T-cell (primary cell): ENCODE results near the gene EMC9. TPM values are rescaled to one million over a fixed set of nuclear protein-coding genes. Genes with fewer than 3 reads are reported as not detected.
A peak's percentile ranks its signal among the peaks of the same experiment; 100 is the strongest.

ENCODE experiments used
- ATAC-seq, 4 experiments: fragments of 200-7000 bp in 3 of 4; fragments of 150-1000 bp in 1 of 4; cut with Tn5 transposase; replicated peaks in 1 of 4; 1 replicate in 3 of 4; 2 replicates in 1 of 4; pipeline ENCODE4 v1.10.0; 2021; ENCODE audit warnings: moderate library complexity in 3 of 4, mild to moderate bottlenecking in 2 of 4, moderate number of reproducible peaks in 1 of 4
- CTCF ChIA-PET, 2 donors: fragments of 300-600 bp; sonication (Branson Sonifier 250); formaldehyde crosslinking; loops; one replicate each; lab custom pipeline; 2022; ENCODE audit warnings: antibody characterized with exemption in 2 of 2; lab: Charles Lee
- POLR2A ChIA-PET, 2 donors: fragments of 300-600 bp; sonication (Branson Sonifier 250); formaldehyde crosslinking; loops; one replicate each; lab custom pipeline; 2022; ENCODE audit warnings: antibody characterized with exemption in 2 of 2; lab: Charles Lee
- DNase-seq, 35 experiments: peaks; one replicate each; pipeline versions ENCODE4 v3.0.0 to v3.0.0-alpha.2; 2013 to 2023
- H3K27ac ChIP-seq: one replicate; pipeline ENCODE4 v1.5.1; 2013; ENCODE audit warnings: low read length
- H3K27me3 ChIP-seq, 2 experiments: replicated peaks in 1 of 2; 1 replicate in 1 of 2; 2 replicates in 1 of 2; pipeline versions ENCODE4 v1.6.1 to v1.7.0; 2013; ENCODE audit warnings: low read length in 1 of 2, mixed read lengths in 1 of 2; ENCODE audit not compliant: control insufficient read depth in 2 of 2, insufficient read depth in 2 of 2; ENCODE audit errors: extremely low read depth in 1 of 2
- H3K36me3 ChIP-seq, 2 donors: 1 replicate in 1 of 2; 2 replicates in 1 of 2; pipeline versions ENCODE4 v1.6.1 to v1.7.0; 2013; ENCODE audit warnings: low read length in 1 of 2; ENCODE audit not compliant: control insufficient read depth in 2 of 2, insufficient read depth in 1 of 2; ENCODE audit errors: extremely low read depth in 1 of 2
- H3K4me1 ChIP-seq, 2 experiments: 1 replicate in 1 of 2; 2 replicates in 1 of 2; pipeline versions ENCODE4 v1.6.1 to v1.7.0; 2013; ENCODE audit warnings: low read length in 2 of 2, mixed read lengths in 1 of 2; ENCODE audit not compliant: insufficient read depth in 2 of 2, control insufficient read depth in 1 of 2; ENCODE audit errors: extremely low read depth in 1 of 2
- H3K4me3 ChIP-seq, 2 donors: 1 replicate in 1 of 2; 2 replicates in 1 of 2; pipeline versions ENCODE4 v1.5.1 to v1.7.0; 2013; ENCODE audit warnings: mild to moderate bottlenecking in 2 of 2, low read length in 1 of 2, moderate library complexity in 1 of 2; ENCODE audit not compliant: control insufficient read depth in 1 of 2; ENCODE audit errors: extremely low read depth in 1 of 2
- H3K9me3 ChIP-seq: 2 replicates; pipeline ENCODE4 v1.7.0; 2013
- H3K27ac Mint-ChIP-seq, 2 donors: one replicate each; pipeline ENCODE4 v1.8.0; 2020 to 2021; ENCODE audit warnings: mild to moderate bottlenecking in 2 of 2, mixed read lengths in 2 of 2
- H3K27me3 Mint-ChIP-seq, 2 donors: one replicate each; pipeline ENCODE4 v1.8.0; 2021 to 2022; ENCODE audit warnings: mixed read lengths in 2 of 2
- H3K36me3 Mint-ChIP-seq: one replicate; pipeline ENCODE4 v1.8.0; 2021; ENCODE audit warnings: mixed read lengths
- H3K4me1 Mint-ChIP-seq, 3 donors: one replicate each; pipeline ENCODE4 v1.8.0; 2020 to 2022; ENCODE audit warnings: mixed read lengths in 3 of 3, mild to moderate bottlenecking in 1 of 3
- H3K4me3 Mint-ChIP-seq, 3 donors: one replicate each; pipeline ENCODE4 v1.8.0; 2020 to 2022; ENCODE audit warnings: mild to moderate bottlenecking in 3 of 3, mixed read lengths in 3 of 3, moderate library complexity in 3 of 3
- H3K9me3 Mint-ChIP-seq, 3 donors: one replicate each; pipeline ENCODE4 v1.8.0; 2020 to 2022; ENCODE audit warnings: mixed read lengths in 3 of 3
- WGBS: methylation state at CpG from one replicate; pipeline ENCODE4 v1.1.5; 2013; ENCODE audit warnings: missing lambda C conversion rate; ENCODE audit not compliant: insufficient coverage; 5-methylcytosine and 5-hydroxymethylcytosine counted together
- total RNA-seq, 35 experiments: library from RNA in 6 of 35; stranded (reverse) in 6 of 35; fragments of 120-200 nt in 1 of 35; gene quantifications; one replicate each; pipeline versions ENCODE4 v1.2.1 to v1.2.4 and lab custom pipeline; 2013 to 2026

The EMC9 gene
- total RNA-seq, 5 donors from 2014 or later (not counting 1 experiment from before 2014, with no cell fraction given) = 9.3 to 29.8 (median 20.8) TPM

GRCh38 chr14:24094841-24095270 lies 46.5 kb downstream of the EMC9 start:
- Histone ChIP-seq H3K9me3 (no peaks in the 10 kb centered on the region), H3K27me3 (no peaks in the 10 kb centered on the region), H3K36me3 (peaks cover 10 to 17% of the 10 kb centered on the region in 2 donors), H3K4me1 (peaks cover 5 to 26% of the 10 kb centered on the region in 2 experiments), H3K4me3 (peak overlapping the region; percentile 79 to 92), H3K27ac (peak overlapping the region; percentile 83)
- ATAC-seq (peak in 3 of 4 experiments; percentile 4 to 12 (median 11)), DNase-seq (peak in 3 of 35 experiments; percentile 2 to 24 (median 13))
- no peaks in the 10 kb centered on the region for H3K9me3 Mint-ChIP-seq
- peaks cover 9% of the 10 kb centered on the region for H3K36me3 Mint-ChIP-seq
- peaks cover 28 to 41% (median 38%) of the 10 kb centered on the region in 3 donors for H3K4me1 Mint-ChIP-seq
- no peaks in the 10 kb centered on the region for H3K27me3 Mint-ChIP-seq
- ChIA-PET CTCF (interaction anchor here (0.9 to 7.6 kb wide), 3 partner anchors 14 to 15 kb away, joined by 4 to 96 read pairs (median 11); no protein-coding TSS in a partner anchor), POLR2A (interaction anchor here (0.6 to 1.2 kb wide), 3 partner anchors 14 to 148 kb away, joined by 3 read pairs; partner anchors contain the start of gene TINF2 (in 1 of the 2))
- H3K27ac Mint-ChIP-seq = peak overlapping the region; percentile 98
- 0% methylated on average over 13 of the region's 14 CpGs for WGBS
- H3K4me3 Mint-ChIP-seq = peak overlapping the region; percentile 93 to 97 (median 96)

DNA sequence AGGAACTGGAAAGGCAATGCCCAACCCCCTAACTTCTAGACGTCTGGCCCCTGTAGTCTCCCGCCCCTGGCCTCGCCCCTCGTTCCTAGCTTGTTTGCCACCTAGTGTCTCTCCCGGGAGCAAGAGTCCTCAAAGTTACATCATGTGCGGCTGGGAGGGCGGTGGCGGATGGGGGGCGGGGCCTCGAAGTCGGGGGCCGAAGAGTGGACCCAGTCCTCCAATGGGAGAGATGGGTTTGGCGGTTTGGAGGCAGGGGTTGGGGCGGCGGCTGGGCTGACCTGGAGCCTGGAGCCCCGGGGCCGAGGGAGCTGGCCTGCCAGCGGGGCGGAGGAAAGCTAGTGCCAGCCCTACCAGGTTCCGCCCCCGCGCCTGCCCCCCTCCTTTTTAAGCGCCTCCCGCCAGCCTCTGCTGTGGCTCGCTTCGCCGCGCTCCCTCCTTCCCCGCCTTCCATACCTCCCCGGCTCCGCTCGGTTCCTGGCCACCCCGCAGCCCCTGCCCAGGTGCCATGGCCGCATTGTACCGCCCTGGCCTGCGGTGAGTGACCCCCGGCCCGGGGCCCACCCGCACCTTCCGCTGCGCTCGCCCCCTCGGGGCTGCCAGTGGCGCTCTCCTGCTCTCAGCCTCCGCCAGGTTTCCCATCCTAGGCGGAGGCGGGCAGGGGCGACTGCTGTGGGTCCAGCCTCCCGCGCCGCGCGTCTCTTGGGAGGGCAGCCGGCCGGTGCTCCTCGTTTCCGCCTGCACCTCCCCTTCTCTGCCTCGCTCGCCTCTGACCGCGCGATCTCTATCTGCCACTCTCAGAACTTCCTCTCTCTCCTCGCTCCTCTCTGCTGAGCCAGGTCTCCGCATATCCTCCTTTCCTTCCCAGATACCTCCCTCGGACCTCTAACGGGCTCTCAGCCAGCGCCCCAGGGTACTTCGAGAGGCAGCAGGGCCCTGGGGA lies 47.2 kb downstream of the EMC9 start, which contains the start of gene PCK2:
TSS of gene PCK2 (plus strand) at position 411 of the 940 bp plus-strand sequence. CDS start at position 506, 95 bp downstream.
- peaks cover 10 to 11% of the 10 kb centered on the region in 2 donors for H3K36me3 ChIP-seq
- peak within 1 kb of the TSS; percentile 83 for H3K27ac ChIP-seq
- ChIA-PET POLR2A (interaction anchor here (0.6 to 1.2 kb wide), 4 partner anchors 15 to 148 kb away, joined by 3 to 4 read pairs (median 3); partner anchors contain the start of gene TINF2 (in 1 of the 2)), CTCF (interaction anchor here (1.6 to 7.6 kb wide), 2 partner anchors 14 to 15 kb away, joined by 11 to 96 read pairs; no protein-coding TSS in a partner anchor)
- H3K4me1 Mint-ChIP-seq = peaks cover 28 to 46% (median 39%) of the 10 kb centered on the region in 3 donors
- ATAC-seq = peak; percentile 80 to 82 (median 80)
- no peaks in the 10 kb centered on the region for H3K27me3 ChIP-seq
- peak; percentile 29 to 76 (median 60) for DNase-seq
- peak within 1 kb of the TSS; percentile 79 to 92 for H3K4me3 ChIP-seq
- peak within 1 kb of the TSS; percentile 93 to 97 (median 96) for H3K4me3 Mint-ChIP-seq
- H3K4me1 ChIP-seq = peaks cover 5 to 26% of the 10 kb centered on the region in 2 experiments
- no peaks in the 10 kb centered on the region for H3K9me3 ChIP-seq
- H3K27ac Mint-ChIP-seq = peak within 1 kb of the TSS; percentile 98
- peaks cover 4% of the 10 kb centered on the region for H3K36me3 Mint-ChIP-seq
- H3K9me3 Mint-ChIP-seq = no peaks in the 10 kb centered on the region
- H3K27me3 Mint-ChIP-seq = no peaks in the 10 kb centered on the region
- under 1% methylated on average over 50 of the region's 68 CpGs for WGBS

DNA sequence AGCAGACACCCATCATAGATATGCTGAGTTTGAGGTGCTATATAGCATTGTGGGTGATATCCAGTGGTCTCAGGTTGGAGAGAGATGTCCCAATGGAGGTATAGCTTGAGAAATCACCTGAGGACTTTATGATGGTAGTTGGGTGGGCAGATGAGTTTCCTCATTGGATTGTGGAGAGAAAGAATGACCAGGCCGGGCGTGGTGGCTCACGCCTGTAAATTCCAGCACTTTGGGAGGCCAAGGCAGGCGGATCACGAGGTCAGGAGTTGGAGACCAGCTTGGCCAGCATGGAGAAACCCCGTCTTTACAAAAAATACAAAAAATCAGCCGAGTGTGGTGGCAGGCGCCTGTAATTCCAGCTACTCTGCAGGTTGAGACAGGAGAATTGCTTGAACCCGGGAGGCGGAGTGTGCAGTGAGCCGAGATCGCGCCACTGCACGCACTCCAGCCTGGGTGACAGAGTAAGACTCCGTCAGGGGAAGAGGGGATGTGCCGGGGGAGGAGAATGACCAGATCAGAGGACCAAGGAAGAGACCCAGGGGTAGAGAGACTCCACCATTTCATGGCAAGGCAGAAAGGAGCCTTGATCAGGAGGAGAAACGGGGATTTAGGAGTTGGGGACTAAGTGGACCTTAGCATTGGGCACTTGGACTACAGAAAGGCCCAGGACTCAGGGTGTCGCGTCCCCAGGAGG lies 48.0 kb downstream of the EMC9 start:
- ChIA-PET POLR2A (interaction anchor here in 1 of 2 donors (0.6 to 0.7 kb wide), 3 partner anchors 10 to 790 kb away, joined by 3 to 4 read pairs (median 3); no protein-coding TSS in a partner anchor), CTCF (interaction anchor here in 1 of 2 donors (1.0 to 7.6 kb wide), 2 partner anchors 15 to 21 kb away, joined by 5 to 96 read pairs; partner anchors contain the start of genes DCAF11 and NRL)
- peak overlapping the region; percentile 83 for H3K27ac ChIP-seq
- DNase-seq = no peak
- Mint-ChIP-seq H3K4me3 (peak overlapping the region; percentile 93 to 97 (median 96)), H3K9me3 (no peaks in the 10 kb centered on the region), H3K27me3 (no peaks in the 10 kb centered on the region), H3K36me3 (peaks cover 4% of the 10 kb centered on the region), H3K27ac (peak overlapping the region; percentile 91 to 98), H3K4me1 (peaks cover 28 to 46% (median 39%) of the 10 kb centered on the region in 3 donors)
- no peak for ATAC-seq
- H3K36me3 ChIP-seq = peaks cover 2 to 5% of the 10 kb centered on the region in 2 donors
- H3K4me1 ChIP-seq = peaks cover 5 to 26% of the 10 kb centered on the region in 2 experiments
- H3K9me3 ChIP-seq = no peaks in the 10 kb centered on the region
- WGBS = 89% methylated on average over 18 of the region's 19 CpGs
- no peaks in the 10 kb centered on the region for H3K27me3 ChIP-seq
- H3K4me3 ChIP-seq = peak overlapping the region; percentile 79 to 92

- H3K27me3 ChIP-seq = no peaks in the 10 kb centered on the region
- peaks cover 0 to 2% of the 10 kb centered on the region in 2 donors for H3K36me3 ChIP-seq
- H3K27ac ChIP-seq = no peak overlapping the region
- H3K4me1 Mint-ChIP-seq = peaks cover 28 to 46% (median 39%) of the 10 kb centered on the region in 3 donors
- H3K9me3 ChIP-seq = no peaks in the 10 kb centered on the region
- H3K4me3 Mint-ChIP-seq = peak overlapping the region; percentile 93 to 97 (median 96)
- POLR2A ChIA-PET = interaction anchor here in 1 of 2 donors (0.7 kb wide), 1 partner anchor 790 kb away, joined by 3 read pairs; no protein-coding TSS in a partner anchor
- peaks cover 4% of the 10 kb centered on the region for H3K36me3 Mint-ChIP-seq
- WGBS = 100% methylated on average over 2 of the region's 4 CpGs
- H3K4me3 ChIP-seq = no peak overlapping the region
- CTCF ChIA-PET = interaction anchor here in 1 of 2 donors (1.0 to 7.6 kb wide), 2 partner anchors 16 to 22 kb away, joined by 5 to 96 read pairs; partner anchors contain the start of genes DCAF11 and NRL
- H3K9me3 Mint-ChIP-seq = no peaks in the 10 kb centered on the region
- peak overlapping the region; percentile 91 to 98 for H3K27ac Mint-ChIP-seq
- H3K4me1 ChIP-seq = peaks cover 5 to 26% of the 10 kb centered on the region in 2 experiments
- no peak for ATAC-seq
- DNase-seq = no peak
- no peaks in the 10 kb centered on the region for H3K27me3 Mint-ChIP-seq
Measured at GRCh38 chr14:24092505-24093206, 48.7 kb downstream of the EMC9 start.

- ATAC-seq (no peak), DNase-seq (no peak)
- ChIA-PET POLR2A (interaction anchor here in 1 of 2 donors (0.6 kb wide), 2 partner anchors 12 to 15 kb away, joined by 3 read pairs; no protein-coding TSS in a partner anchor), CTCF (interaction anchor here (1.0 to 7.6 kb wide), 3 partner anchors 11 to 22 kb away, joined by 5 to 96 read pairs (median 17); partner anchors contain the start of genes DCAF11 (in 1 of the 2) and NRL (in 1 of the 2))
- no peaks in the 10 kb centered on the region for H3K27me3 Mint-ChIP-seq
- peaks cover 28 to 46% (median 39%) of the 10 kb centered on the region in 3 donors for H3K4me1 Mint-ChIP-seq
- H3K36me3 Mint-ChIP-seq = peaks cover 4% of the 10 kb centered on the region
- Histone ChIP-seq H3K4me3 (no peak overlapping the region), H3K9me3 (no peaks in the 10 kb centered on the region), H3K27ac (no peak overlapping the region), H3K4me1 (peaks cover 5 to 26% of the 10 kb centered on the region in 2 experiments), H3K36me3 (peaks cover 0 to under 1% of the 10 kb centered on the region in 2 donors), H3K27me3 (no peaks in the 10 kb centered on the region)
- no peaks in the 10 kb centered on the region for H3K9me3 Mint-ChIP-seq
- H3K27ac Mint-ChIP-seq = peak overlapping the region; percentile 91 to 98
- peak overlapping the region; percentile 93 to 97 (median 96) for H3K4me3 Mint-ChIP-seq
Measured at GRCh38 chr14:24092110-24092504, 49.3 kb downstream of the EMC9 start.
